BLaER1 treated with 17β-estradiol and CSF1 and Interleukin-3, amounts not matched to agents 10 nM and 100 nM (cell line): ENCODE data around the gene MAGEB1.

ENCODE experiments used
- H3K27ac ChIP-seq, 11 experiments: shearing (Covaris generic); formaldehyde crosslinking; 2 replicates each; pipeline ENCODE4 v1.8.1; 2022
- H3K27me3 ChIP-seq, 11 experiments: shearing (Covaris generic); formaldehyde crosslinking; 2 replicates each; pipeline ENCODE4 v1.8.1; 2022
- H3K36me3 ChIP-seq, 11 experiments: shearing (Covaris generic); formaldehyde crosslinking; 2 replicates each; pipeline ENCODE4 v1.8.1; 2022
- H3K4me1 ChIP-seq, 10 experiments: shearing (Covaris generic); formaldehyde crosslinking; 2 replicates each; pipeline ENCODE4 v1.8.1; 2022
- H3K4me2 ChIP-seq, 11 experiments: shearing (Covaris generic); formaldehyde crosslinking; 2 replicates each; pipeline ENCODE4 v1.8.1; 2022
- H3K4me3 ChIP-seq, 10 experiments: shearing (Covaris generic); formaldehyde crosslinking; 2 replicates each; pipeline ENCODE4 v1.8.1; 2022
- H3K9ac ChIP-seq, 11 experiments: shearing (Covaris generic); formaldehyde crosslinking; 2 replicates each; pipeline ENCODE4 v1.8.1; 2022
- H3K9me3 ChIP-seq, 11 experiments: shearing (Covaris generic); formaldehyde crosslinking; replicated peaks in 1 of 11; 2 replicates each; pipeline ENCODE4 v1.8.1; 2022
- H4K20me1 ChIP-seq, 11 experiments: shearing (Covaris generic); formaldehyde crosslinking; 2 replicates each; pipeline ENCODE4 v1.8.1; 2022
- Cebpa-rat ChIP-seq, 11 experiments: shearing (Covaris generic); IDR thresholded peaks; 2 replicates each; pipeline ENCODE4 v1.8.1; 2022

Gene MAGEB1

DNA sequence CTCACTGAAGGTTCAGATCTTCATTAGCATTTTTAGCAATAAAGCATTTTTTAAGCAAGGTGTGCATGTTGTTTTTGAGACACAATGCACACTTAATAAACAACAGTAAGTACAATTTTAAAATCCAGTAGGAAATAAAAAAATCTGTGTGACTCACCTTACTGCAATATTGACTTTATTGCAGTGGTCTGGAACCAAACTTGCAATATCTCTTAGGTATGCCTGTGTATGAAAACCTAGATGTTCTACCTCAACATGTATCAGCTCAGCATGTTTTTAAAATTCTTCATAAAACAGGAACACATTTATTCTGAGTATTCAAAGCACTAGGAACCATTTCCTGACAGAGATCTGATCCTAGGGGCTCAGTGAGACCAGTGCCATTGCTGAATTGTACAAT is 35.6 kb downstream of the MAGEB1 start:
- no peaks in the 10 kb centered on the region for H3K27me3 ChIP-seq
- peaks cover 0 to 22% (median 7%) of the 10 kb centered on the region in 10 experiments; a peak in 10 of 20 replicates for H3K4me1 ChIP-seq
- H4K20me1 ChIP-seq, result no peaks in the 10 kb centered on the region
- H3K9me3 ChIP-seq, result no peaks in the 10 kb centered on the region
- TF ChIP-seq Cebpa-rat (IDR thresholded peaks at IDR 0.05), result no peak
- H3K4me3 ChIP-seq, result no peak overlapping the region
- no peaks in the 10 kb centered on the region for H3K36me3 ChIP-seq
- H3K27ac ChIP-seq, result peak overlapping the region in 2 of 11 experiments; percentile 35 to 81; a peak in 3 of 22 replicates
- H3K9ac ChIP-seq, result no peak overlapping the region
- H3K4me2 ChIP-seq, result peak overlapping the region in 2 of 11 experiments; percentile 28 to 75; a peak in 4 of 22 replicates

GRCh38 chrX:30283456-30284200 is 36.7 kb downstream of the MAGEB1 start:
- H3K4me2 ChIP-seq, result peak overlapping the region in 6 of 11 experiments; percentile 8 to 75 (median 63); a peak in 11 of 22 replicates
- H3K27ac ChIP-seq, result peak overlapping the region in 9 of 11 experiments; percentile 31 to 82 (median 66); a peak in 14 of 22 replicates
- H3K9ac ChIP-seq, result peak overlapping the region in 4 of 11 experiments; percentile 26 to 47 (median 36); a peak in 5 of 22 replicates

DNA sequence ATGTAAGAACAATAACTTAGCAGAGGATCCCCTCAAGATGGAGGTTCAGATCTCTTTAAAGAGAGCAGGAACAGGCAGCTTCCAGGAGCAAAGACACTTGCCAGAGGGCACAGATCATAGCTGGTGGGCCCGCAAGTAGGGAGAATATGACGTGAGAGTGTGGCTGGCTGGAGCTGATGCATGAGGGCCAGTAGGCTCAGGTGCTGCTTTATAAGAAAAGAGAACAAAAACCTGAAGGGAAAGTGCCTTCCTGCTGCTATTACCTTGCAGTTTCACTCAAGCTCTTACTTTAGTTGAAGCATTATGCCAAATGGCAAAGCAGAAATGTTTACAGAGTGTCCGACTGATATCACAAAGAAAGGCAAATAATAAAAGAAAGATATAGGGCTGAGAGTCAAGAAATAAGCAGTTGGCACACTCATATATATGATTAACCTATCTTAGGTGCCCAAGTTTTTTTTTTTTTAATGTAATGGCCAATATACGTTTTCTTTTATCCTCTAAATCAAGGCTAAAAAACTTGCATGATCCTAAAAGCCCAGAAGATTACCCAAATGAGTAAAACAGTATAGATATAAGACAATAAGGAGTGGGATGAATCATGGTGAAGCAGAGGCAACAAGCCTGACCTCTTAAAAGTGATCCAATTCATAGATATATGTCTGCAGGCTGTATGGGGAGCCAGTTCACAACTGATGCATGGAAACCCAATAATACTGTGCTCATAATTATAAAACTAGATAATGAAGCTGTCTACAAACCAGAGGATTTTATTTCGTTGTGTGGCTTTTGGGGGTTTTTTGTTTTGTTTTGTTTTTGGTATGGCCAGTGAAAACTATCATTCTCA is 49.7 kb downstream of the MAGEB1 start:
- Histone ChIP-seq H3K27ac (no peak overlapping the region), H3K4me1 (no peaks in the 10 kb centered on the region), H3K36me3 (no peaks in the 10 kb centered on the region), H3K9me3 (peaks cover 13 to 26% (median 17%) of the 10 kb centered on the region in 11 experiments; a peak in 20 of 22 replicates), H3K9ac (no peak overlapping the region), H3K4me2 (no peak overlapping the region), H3K27me3 (no peaks in the 10 kb centered on the region), H3K4me3 (no peak overlapping the region), H4K20me1 (no peaks in the 10 kb centered on the region)
- TF ChIP-seq Cebpa-rat (IDR thresholded peaks at IDR 0.05), result no peak

More at GRCh38 chrX:30283456-30284200, 36.7 kb downstream of the MAGEB1 start:
- H4K20me1 ChIP-seq, result no peaks in the 10 kb centered on the region
- no peaks in the 10 kb centered on the region for H3K9me3 ChIP-seq
- peaks cover 0 to 22% (median 7%) of the 10 kb centered on the region in 10 experiments; a peak in 10 of 20 replicates for H3K4me1 ChIP-seq
- no peak overlapping the region for H3K4me3 ChIP-seq
- no peaks in the 10 kb centered on the region for H3K27me3 ChIP-seq
- no peak for TF ChIP-seq Cebpa-rat (IDR thresholded peaks at IDR 0.05)
- no peaks in the 10 kb centered on the region for H3K36me3 ChIP-seq

DNA sequence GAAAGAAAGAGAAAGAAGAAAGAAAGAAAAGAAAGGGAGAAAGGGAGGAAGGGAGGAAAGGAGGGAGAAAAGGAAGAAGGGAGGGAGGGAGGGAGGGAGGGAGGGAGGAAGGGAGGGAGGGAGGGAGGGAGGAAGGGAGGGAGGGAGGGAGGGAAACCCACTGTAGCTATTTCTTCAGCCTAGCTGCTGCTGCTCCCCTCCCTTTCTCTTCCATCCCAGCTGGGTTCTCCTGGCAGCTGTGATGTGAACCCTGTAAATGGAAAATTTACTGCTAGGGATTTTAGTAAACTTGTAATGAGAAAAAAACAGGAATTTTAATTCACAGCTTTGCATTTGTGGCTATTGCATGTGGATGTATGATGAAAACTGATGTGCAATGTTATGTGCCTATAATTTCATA is 54.3 kb downstream of the MAGEB1 start:
- H3K27ac ChIP-seq, result no peak overlapping the region
- H3K4me2 ChIP-seq, result no peak overlapping the region
- H3K4me3 ChIP-seq, result no peak overlapping the region
- no peaks in the 10 kb centered on the region for H4K20me1 ChIP-seq
- H3K9ac ChIP-seq, result no peak overlapping the region
- H3K36me3 ChIP-seq, result no peaks in the 10 kb centered on the region
- H3K27me3 ChIP-seq, result no peaks in the 10 kb centered on the region
- no peaks in the 10 kb centered on the region for H3K9me3 ChIP-seq
- no peaks in the 10 kb centered on the region for H3K4me1 ChIP-seq
- TF ChIP-seq Cebpa-rat (IDR thresholded peaks at IDR 0.05), result no peak
